ENCODE measurements around the gene ARHGEF2.

ARHGEF2 gene

DNA sequence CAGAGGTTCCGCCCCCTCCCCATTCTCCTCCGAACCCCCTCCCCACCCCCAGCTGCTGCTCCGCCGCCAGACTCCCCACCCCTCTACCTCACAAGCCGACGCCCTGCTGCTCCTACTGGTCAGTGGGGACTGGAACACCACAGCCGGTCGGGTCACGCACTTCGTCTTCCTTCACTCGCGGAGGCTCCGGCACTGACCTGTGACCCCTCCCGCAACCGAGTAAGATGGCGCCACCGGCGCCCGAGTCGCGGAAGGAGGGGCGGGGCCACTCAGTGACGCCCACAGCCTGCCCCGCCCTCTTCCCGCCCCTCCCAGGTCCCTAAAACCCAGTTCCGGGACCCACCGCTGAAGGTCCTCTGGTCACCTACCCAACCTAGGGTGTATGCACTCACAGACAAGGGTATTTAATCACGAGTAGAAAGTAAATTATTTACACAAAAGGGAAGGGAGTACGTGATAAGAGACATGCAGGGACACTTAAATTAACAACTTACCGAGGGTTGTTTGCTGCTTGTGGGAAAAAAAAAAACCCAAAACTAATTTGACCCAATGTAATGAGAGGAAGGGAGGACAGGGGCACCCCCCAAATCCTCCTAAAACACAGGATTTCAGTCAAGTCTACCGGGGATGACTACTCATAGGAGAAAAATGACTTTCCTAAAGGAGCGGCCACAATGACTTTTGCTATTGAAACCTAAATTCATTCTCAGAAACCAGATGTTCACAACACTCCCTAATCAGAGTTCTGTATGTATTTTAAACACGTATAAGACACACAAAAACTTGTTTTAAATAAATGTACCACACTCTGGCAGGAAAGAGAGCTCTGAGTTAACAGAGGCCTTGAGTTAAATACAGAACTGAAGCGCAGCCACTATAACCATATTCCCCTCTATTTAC is 66.9 kb downstream of the ARHGEF2 start, which contains the start of gene RIT1:
Gene RIT1, minus strand, starts transcription at position 194 of the 900 bp plus-strand sequence. CDS start 588 bp downstream, outside the sequence.
- DNase-seq (ENCODE audit: low read depth) = peak; percentile 69

DNA sequence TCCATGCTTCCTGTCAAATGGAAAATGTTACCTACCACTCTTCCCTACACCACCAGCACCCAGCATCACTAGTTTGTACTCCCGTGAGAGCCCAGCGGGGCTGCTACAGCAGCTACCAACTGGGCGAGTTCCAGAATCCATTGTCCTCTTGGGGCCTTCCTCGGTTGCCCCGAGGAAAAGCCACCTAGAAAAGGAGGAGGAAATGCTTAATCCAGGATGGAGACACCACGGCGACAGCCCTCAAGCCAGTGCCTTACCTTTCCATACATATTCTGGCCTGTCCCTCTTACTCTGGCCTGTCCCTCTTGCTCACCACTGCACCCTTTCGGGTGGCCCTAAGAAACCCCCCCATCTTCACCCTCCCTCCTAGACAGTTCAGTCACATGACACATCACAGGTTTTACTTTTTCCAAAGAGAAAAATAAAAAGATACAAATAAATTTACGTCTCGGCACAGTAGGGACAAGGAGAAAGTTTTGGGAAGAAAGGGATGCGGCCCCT is 67.7 kb downstream of the ARHGEF2 start:
- no peak for DNase-seq (ENCODE audit: low read depth)

DNA sequence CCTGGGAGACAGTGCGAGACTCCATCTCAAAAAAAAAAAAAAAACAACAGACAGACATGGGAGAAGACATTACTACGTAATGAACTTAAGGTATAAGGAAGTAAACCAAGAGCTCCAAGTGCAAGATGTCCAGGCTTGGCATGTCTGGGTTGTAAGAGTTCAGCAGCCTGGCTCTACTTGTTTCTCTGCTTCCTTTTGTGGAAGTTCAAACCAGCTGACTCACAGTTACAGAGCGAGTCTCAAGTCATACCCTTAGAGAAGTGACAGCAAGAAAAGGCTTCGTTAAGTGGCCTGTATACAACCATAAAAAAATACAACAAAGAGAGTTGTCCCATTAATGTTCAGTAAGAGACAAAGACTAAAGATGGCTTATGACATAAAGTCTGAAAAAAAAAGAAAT is 68.5 kb downstream of the ARHGEF2 start:
- no peak for DNase-seq (ENCODE audit: low read depth)

DNA sequence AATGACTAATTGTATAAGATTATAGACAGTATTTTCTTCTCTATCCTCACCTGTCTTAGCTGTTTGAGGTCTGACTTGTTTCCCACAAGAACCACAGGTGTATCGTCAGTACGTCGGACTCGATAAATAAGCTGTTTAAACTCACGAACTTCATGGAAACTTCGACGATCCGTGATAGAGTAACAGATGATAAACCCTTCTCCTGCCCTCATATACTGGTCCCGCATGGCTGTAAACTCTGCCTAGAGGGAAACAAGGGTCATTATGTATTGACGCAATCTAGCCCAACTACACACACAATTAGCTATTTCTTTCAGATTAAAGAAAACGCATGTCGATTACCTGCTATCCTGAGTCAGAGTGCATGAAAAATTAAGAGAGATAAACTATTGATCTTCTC is 74.1 kb downstream of the ARHGEF2 start:
- no peak for DNase-seq (ENCODE audit: low read depth)

DNA sequence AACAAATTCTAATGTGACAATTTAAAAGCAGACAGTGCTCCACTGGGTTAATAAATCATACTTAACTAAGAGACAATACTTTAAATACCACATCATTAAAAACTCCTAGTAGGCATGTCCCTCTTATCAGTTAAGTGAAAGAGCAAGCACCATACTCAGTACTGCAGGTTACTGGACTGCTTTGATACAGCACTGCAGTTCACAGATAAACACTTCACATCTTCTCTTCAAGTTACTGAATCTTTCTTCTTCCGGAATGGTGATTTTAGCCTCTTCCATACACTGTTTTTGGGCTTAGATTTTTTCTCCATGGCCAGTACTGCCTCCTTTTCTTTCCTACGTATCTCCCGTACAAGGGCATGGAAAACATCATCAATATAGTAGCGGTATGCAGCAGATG is 78.2 kb downstream of the ARHGEF2 start:
- no peak for DNase-seq (ENCODE audit: low read depth)

DNA sequence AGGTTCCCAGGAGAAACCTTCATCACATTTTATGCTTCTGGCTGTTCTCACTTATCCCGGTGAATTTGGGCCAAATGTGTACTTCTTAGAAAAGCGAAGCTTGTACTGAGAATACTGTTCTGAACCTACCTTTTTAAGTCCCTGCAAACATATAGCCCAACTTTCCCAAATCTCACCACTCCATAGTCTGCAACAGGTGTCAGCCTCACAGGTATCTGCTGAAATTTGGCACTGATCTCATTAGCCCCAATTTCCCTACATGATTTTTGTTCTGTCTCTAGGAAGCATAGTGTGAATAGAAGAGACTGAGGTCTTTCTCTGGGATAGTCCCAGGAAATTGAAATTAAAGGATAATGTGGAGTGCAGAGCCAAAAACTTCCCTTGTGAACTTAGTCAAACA is 78.7 kb downstream of the ARHGEF2 start:
- DNase-seq (ENCODE audit: low read depth) = no peak

DNA sequence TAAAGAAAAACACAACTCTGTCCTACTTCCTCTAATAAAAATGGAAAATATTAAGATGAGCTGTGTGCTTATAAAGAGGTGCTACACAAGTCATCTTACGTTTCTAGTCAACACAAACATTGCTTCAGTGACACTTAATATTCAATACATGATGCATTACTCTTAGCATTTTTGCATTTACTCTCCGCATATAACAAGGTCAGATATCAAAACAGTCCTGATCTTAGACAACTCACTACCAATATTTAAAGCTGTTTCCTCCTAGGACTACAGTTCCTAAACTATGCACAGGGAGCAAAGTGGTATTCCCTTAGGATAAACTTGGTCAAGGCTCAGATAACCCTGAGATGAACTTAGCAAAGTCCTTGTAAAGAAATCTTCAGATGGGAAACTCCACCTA is 79.5 kb downstream of the ARHGEF2 start:
- DNase-seq (ENCODE audit: low read depth) = no peak

DNA sequence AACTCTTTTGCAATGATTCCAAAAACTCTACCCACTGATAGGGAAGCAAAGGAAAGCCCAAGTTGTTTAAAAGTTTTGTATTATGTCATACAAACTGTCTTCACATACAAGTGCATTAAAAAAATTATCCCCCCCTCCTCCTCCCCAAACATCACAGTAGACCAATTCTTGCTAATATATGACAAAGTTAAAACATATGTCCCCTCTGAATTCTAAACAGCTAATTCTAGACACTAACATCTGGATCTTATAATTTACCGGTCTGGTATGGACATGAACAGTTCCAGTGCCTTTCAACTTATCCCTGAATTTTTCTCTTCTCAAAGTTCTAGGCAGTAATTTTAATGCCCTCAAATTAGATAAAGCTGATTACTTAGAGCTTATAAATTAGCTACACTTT is 80.6 kb downstream of the ARHGEF2 start:
- no peak for DNase-seq (ENCODE audit: low read depth)
